GM21576 (cell line): ENCODE data around the gene FHOD3.
"Not testable (repeated sequence)": the region's sequence is repeated elsewhere in the genome, so short reads cannot be mapped to it uniquely, and the experiment has no call there.

Source experiments
- ATAC-seq: cut with Tn5 transposase; IDR thresholded peaks from one replicate; pipeline ENCODE4 v1.9.1; 2021; ENCODE audit warnings: mild to moderate bottlenecking, moderate library complexity; ENCODE audit not compliant: unreplicated experiment

Gene FHOD3

GRCh38 chr18:36441426-36442240, 144.1 kb downstream of the FHOD3 start:
- ATAC-seq: no peak

- ATAC-seq: no peak
Observed at GRCh38 chr18:36442717-36443116, 145.2 kb downstream of the FHOD3 start.

- ATAC-seq: no peak
Observed at GRCh38 chr18:36446059-36446458, 148.5 kb downstream of the FHOD3 start.

GRCh38 chr18:36448384-36449290, 151.1 kb downstream of the FHOD3 start:
- no peak for ATAC-seq

GRCh38 chr18:36449451-36449850, 151.9 kb downstream of the FHOD3 start:
- no peak for ATAC-seq

GRCh38 chr18:36450264-36450663, 152.8 kb downstream of the FHOD3 start:
- no peak for ATAC-seq

GRCh38 chr18:36451454-36452251, 154.1 kb downstream of the FHOD3 start:
- no peak for ATAC-seq

GRCh38 chr18:36454245-36454644, 156.7 kb downstream of the FHOD3 start:
- no peak for ATAC-seq

- no peak for ATAC-seq
Observed at GRCh38 chr18:36454848-36455458, 157.4 kb downstream of the FHOD3 start.

- ATAC-seq: no peak
Observed at GRCh38 chr18:36455931-36456330, 158.4 kb downstream of the FHOD3 start.

GRCh38 chr18:36456622-36457021, 159.1 kb downstream of the FHOD3 start:
- ATAC-seq: no peak

- no peak for ATAC-seq
Observed at GRCh38 chr18:36457683-36458082, 160.2 kb downstream of the FHOD3 start.

GRCh38 chr18:36458306-36458705, 160.8 kb downstream of the FHOD3 start:
- ATAC-seq: no peak

GRCh38 chr18:36459203-36459602, 161.7 kb downstream of the FHOD3 start:
- no peak for ATAC-seq

- no peak for ATAC-seq
Observed at GRCh38 chr18:36459786-36460185, 162.3 kb downstream of the FHOD3 start.

GRCh38 chr18:36460324-36460850, 162.9 kb downstream of the FHOD3 start:
- ATAC-seq: no peak

- ATAC-seq: no peak
Observed at GRCh38 chr18:36460854-36461253, 163.3 kb downstream of the FHOD3 start.

- ATAC-seq: no peak
Observed at GRCh38 chr18:36461551-36461987, 164.1 kb downstream of the FHOD3 start.

GRCh38 chr18:36463516-36463915, 166.0 kb downstream of the FHOD3 start:
- not testable (repeated sequence) for ATAC-seq

- ATAC-seq: no peak
Observed at GRCh38 chr18:36464126-36464651, 166.7 kb downstream of the FHOD3 start.
